GM11168 (cell line): ENCODE data around the gene LKAAEAR1.

Experiments
- in situ Hi-C: fragments of 300-500 bp; cut with MboI; formaldehyde crosslinking; loops from one replicate; pipeline ENCODE4 v1.12.0; 2022; ENCODE audit warnings: low sequenced_read_pairs; ENCODE audit not compliant: unreplicated experiment

Gene LKAAEAR1

DNA sequence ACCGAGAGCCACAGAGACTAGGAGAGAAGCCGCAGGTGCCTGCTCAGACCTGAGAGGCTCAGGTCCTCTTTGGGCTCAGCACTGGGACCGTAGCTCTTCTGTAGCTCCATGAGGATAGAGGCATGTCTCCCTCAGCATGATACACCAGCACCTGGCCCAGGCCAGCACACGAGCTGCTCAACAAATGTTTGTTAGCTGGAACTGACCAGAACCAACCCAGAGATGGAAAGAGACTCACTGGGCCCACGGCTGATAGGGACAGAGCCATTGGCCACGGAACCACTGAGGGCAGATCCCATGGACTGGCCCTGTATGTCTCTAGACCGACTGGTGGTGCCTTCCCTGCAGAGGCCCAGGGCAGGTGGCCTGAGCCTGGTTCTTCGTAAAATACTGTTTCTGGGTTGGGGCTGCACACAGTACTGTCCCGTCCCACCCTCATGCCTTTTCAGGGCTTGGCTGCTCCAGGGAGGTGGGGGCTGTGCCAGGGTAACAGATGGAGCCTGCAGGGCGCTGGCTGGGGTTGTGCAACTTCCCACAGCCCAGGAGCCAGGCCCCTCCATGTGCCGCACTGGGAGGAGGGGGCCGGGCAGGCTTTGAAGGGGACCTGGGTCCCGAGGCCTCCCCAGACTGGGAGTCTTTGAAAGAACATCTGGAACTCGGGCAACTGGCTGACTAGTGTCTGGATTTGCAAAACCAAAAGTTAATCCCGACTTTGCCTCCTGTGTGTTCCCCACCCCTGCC, 43.0 kb downstream of the LKAAEAR1 start:
- in situ Hi-C loops, result no loop called here

DNA sequence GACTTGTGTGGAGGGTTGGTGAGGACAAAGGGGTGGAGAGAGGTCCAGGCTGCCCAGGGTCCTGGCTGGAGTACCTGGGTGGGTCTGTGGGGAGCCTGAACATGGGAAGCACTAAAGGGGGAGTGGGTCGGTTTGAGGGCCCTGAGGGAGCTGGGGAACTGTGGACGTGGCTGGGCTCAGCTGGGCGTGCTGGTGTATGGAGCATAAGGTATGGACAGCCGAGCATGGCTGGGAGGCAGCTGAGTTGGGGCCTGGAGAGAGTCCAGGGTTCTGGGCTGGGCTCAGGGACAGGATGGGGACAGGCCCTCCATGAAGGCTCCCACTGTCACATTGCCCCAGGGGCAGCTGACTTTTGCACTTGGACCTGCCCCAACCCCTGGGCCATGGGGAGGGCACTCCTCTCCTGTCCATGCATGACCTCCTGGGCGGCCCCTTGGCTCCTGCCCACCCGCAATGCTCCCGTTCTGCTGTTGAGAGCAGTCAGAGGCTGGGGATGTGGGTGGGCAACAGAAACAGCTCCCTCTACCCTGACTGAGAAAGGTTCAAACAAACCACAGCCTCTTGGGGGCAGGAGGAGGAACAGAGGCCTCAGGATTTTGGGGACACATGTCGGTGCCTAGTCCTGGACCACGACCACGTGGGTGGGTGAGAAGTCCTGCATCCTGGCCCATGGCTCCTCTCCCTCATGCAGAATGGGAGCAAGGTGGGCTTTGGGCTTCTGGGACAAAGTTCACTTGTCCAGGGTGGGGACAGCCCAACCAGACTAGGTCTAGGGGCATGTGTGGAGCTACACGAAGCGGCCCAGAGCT, 43.8 kb downstream of the LKAAEAR1 start:
- in situ Hi-C loops, result no loop called here

DNA sequence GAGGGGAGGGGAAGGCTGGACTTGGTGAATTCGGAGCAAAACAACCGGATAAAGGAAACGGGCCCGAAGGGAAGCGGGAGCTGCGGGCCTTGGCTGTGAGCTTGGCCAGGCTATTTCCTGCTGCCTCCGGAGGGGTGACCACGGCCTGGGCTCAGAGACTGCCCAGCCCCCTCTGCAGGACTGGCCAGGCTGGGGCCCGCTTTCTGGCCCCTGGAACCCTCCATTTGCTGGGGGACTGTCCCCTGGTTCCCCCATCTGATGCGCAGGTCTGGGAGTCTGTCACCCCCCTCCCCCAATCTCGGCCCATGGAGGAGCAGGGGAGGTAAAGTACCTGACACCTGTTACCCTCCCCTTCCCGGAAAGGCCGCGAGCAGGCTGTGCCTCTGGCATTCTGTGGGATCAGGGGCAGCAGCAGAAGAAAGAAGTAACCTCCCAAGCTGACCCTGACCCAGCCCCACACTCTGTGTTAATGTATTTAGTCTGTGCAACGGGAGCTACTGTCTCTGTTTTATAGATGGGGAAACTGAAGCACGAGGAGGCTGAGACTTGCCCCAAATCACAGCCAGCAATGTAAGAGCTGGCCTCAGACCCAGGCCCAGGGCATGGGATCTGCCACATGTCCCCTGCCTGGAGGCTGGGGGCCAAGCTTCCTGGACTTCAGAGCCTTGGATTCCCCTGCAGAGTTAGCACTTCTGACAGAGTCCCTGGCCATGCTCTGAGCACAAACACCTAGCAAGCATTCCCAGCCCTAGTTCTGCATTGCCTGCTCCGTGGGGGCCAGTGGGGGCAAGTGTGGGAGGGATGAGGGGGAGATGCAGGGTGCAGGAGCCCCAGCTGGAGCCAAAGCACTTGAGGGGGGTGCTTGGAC, 44.7 kb downstream of the LKAAEAR1 start:
- in situ Hi-C loops, result no loop called here

DNA sequence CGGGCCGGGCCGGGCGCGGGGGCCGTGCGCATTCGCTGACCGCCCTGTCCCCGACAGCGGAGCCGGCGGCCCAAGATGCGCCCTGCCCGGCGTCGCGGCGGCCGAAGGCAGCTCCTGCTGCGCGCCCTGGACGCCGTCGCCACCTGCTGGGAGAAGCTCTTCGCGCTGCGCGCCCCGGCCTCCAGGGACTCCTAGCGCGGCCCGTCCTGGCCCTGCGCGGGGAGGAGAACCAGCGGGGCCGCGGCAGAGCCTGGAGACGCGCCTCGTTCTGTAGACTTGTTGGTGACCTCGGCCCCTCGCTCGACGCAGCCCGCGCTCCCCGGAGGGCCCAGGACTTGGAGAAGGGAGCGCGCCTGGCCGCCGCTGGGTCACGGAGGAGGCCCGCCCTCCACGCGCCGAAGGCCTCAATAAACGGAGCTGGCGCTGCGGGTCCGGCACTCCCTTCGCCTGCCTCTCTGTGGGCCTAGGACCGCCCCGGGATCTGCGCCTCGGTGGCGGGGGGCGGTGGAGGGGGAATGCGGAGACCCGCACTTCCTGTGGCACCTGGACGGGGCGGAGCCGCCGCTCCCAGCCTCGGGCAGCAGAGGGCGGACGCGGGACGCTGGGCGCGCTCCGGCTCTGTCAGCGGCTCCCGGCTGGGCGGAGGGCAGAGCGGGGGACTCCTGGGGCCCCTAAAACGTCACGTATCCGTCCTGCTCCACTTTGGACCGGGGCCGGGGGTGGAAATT, 45.5 kb downstream of the LKAAEAR1 start:
- in situ Hi-C loops, result no loop called here

DNA sequence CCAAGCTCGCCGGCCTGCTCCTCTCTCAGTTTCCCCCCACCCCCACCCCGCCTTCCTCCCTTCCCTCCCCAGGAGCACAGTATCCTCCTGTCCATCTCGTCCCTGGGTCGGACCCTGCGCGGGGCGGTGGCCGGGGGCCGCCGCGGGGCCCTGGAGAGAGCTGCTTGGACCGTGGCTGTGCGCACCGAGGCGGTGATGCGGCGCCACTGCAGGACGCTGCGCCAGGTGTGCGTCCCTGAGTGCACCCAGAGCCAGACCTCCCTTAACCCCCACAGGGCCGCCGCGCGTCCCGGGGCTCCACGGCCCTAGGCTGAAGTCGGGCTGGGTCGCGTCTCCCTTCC, 46.0 kb downstream of the LKAAEAR1 start:
- in situ Hi-C loops, result no loop called here

- in situ Hi-C loops, result no loop called here
These were observed 46.5 kb downstream of the LKAAEAR1 start for GRCh38 chr20:64037498-64038213.

DNA sequence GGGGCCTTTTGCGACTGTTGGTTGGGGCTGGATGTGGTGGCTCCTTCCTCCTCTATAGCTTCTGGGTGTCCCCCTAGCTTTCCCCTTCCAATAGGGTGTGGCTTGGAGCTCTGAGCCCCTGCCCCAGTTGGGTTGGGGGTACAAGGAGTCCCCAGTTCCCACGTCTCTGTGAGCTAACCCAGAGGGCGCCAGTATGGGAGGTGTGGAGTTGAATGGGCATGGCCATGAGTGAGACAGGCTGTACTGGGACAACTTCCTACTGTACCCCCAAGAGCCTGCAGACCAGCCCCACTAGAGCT, 47.0 kb downstream of the LKAAEAR1 start:
- in situ Hi-C loops, result no loop called here

GRCh38 chr20:64036346-64037198, 47.6 kb downstream of the LKAAEAR1 start:
- in situ Hi-C loops, result no loop called here

DNA sequence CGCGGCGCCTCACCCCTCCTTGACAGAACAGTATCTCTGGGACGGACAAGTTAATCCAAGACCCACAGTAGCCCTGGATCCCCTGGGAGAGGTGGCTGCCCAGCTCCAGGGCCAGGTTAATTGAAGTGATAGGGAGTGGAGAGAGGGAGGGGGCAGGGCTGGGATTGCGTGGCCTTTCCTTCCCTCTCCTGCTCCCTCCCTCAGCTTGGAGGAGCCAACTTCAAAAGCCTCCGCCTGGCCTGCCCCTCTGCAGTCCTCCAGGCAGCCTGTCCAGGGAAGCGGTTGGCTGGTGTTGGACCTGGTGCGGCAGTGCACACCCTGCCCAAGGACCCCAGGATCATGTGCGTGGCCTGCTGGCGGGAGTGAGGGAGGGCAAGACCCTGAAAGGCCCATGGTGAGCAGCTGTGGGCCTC, 48.3 kb downstream of the LKAAEAR1 start, which contains the start of gene C20orf204:
Gene C20orf204, plus strand, starts transcription at position 250 of the 413 bp plus-strand sequence. Its CDS starts 142 bp downstream, at position 392.
- in situ Hi-C loops, result no loop called here

DNA sequence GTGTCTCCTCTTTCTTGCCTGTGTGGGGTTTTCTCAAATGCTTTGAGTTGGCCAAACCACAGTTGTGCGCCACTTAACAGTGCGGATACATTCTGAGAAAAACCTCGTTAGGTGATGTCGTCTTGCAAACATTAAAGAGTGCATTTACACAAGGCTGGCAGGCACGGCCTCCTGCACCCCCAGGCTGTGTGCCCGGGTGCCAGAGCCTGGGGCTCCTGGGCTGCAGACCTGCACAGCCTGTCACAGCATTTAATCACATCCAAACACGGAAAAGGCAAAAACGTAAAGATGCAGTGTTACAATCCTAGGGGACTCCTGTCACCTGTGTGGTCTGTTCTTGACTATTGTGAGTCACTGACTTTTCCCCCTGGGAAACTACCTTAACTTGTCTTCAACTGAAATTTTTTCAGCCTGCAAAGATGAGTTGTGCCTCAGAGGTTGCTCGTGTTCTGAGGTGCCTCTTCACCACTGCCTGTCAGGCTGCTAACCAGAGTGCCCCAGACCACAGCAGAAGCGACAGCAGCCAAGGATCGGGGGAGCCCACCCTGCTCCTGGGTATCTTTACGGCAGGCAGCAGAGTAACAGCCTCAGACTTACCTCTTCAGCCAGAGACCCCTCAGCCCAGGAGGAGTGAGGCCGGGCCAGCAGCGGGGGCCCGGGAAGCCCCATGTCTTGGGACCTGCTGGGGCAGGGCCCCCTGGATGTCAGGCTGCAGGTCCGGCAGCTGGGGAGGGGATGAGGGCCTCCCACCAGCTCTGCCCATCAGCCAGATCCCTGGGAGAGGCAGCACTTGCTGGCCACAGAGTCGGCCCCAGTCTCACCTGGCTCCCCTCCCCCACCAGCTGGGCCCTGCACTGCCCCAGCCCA, 48.9 kb downstream of the LKAAEAR1 start:
- in situ Hi-C loops, result no loop called here

DNA sequence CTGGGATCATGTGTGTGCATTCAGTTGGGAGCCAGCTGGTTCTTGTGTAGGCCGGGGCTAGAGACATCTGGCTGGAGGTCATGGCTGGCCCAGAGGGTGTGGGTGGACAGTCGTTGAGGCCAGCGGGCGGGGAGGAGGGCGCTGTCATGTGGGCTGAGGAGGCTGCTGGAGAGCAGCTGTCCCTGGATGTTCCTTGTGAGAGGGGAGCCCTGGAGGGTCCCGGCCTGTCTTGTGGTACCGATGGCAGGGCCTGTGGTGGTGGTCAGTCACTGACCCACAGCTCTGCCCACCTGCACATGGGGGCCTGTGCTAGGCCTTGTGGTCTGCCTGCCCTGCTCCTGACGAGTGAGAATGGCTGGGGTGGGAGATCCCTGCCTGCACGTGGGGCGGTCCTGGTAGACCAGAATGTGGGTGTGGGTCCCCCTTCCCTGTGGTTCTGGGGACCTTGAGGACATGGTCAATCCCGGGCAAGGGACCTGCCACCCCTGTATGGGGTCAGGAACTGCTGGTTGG, 50.2 kb downstream of the LKAAEAR1 start:
- in situ Hi-C loops, result no loop called here
